ENCODE results near the gene VEGFA. TPM values are rescaled to one million over a fixed set of nuclear protein-coding genes. Genes with fewer than 3 reads are reported as not detected.

Gene VEGFA
- total RNA-seq, 1 donor from 2014 or later, result 194 TPM

GRCh38 chr6:43739642-43740091 is 30.3 kb upstream of the VEGFA start:
- H3K9me3 ChIP-seq, result no peaks in the 10 kb centered on the region
- no peak overlapping the region for H3K4me3 ChIP-seq
- no peak for DNase-seq (ENCODE audit: extremely low spot score in 2 of 2)
- H3K4me1 ChIP-seq, result no peaks in the 10 kb centered on the region
- no peak for TF ChIP-seq CTCF (IDR thresholded peaks at IDR 0.05)
- no peak for TF ChIP-seq POLR2A (IDR thresholded peaks at IDR 0.05)
- no peak for TF ChIP-seq POLR2AphosphoS5 (IDR thresholded peaks at IDR 0.05; ENCODE audit: insufficient read depth in 1 of 2, low read depth in 1 of 2)
- no peaks in the 10 kb centered on the region for H3K27me3 ChIP-seq
- H3K27ac ChIP-seq, result no peak overlapping the region
- H3K36me3 ChIP-seq, result no peaks in the 10 kb centered on the region
- intact Hi-C loops (cut with DNase I), result no loop called here

GRCh38 chr6:43740321-43740960 is 29.6 kb upstream of the VEGFA start:
- H3K4me3 ChIP-seq, result no peak overlapping the region
- no peak overlapping the region for H3K27ac ChIP-seq
- H3K4me1 ChIP-seq, result no peaks in the 10 kb centered on the region
- no peak for DNase-seq (ENCODE audit: extremely low spot score in 2 of 2)
- intact Hi-C loops (cut with DNase I), result no loop called here
- H3K27me3 ChIP-seq, result no peaks in the 10 kb centered on the region
- TF ChIP-seq POLR2A (IDR thresholded peaks at IDR 0.05) (no peak), CTCF (IDR thresholded peaks at IDR 0.05) (no peak), POLR2AphosphoS5 (IDR thresholded peaks at IDR 0.05; ENCODE audit: insufficient read depth in 1 of 2, low read depth in 1 of 2) (no peak)
- H3K9me3 ChIP-seq, result no peaks in the 10 kb centered on the region
- H3K36me3 ChIP-seq, result no peaks in the 10 kb centered on the region

- no peak for DNase-seq (ENCODE audit: extremely low spot score in 2 of 2)
- no peak for TF ChIP-seq POLR2AphosphoS5 (IDR thresholded peaks at IDR 0.05; ENCODE audit: insufficient read depth in 1 of 2, low read depth in 1 of 2)
- TF ChIP-seq CTCF (IDR thresholded peaks at IDR 0.05), result no peak
- no peak for TF ChIP-seq POLR2A (IDR thresholded peaks at IDR 0.05)
- intact Hi-C loops (cut with DNase I), result no loop called here
These were observed 28.8 kb upstream of the VEGFA start for GRCh38 chr6:43740961-43741764.

GRCh38 chr6:43741829-43742228 is 28.2 kb upstream of the VEGFA start:
- H3K36me3 ChIP-seq, result no peaks in the 10 kb centered on the region
- TF ChIP-seq POLR2A (IDR thresholded peaks at IDR 0.05), result no peak
- no peak for TF ChIP-seq POLR2AphosphoS5 (IDR thresholded peaks at IDR 0.05; ENCODE audit: insufficient read depth in 1 of 2, low read depth in 1 of 2)
- TF ChIP-seq CTCF (IDR thresholded peaks at IDR 0.05), result no peak
- intact Hi-C loops (cut with DNase I), result no loop called here

More at GRCh38 chr6:43740961-43741764, 28.8 kb upstream of the VEGFA start:
- H3K27ac ChIP-seq, result no peak overlapping the region
- H3K36me3 ChIP-seq, result no peaks in the 10 kb centered on the region
- no peaks in the 10 kb centered on the region for H3K27me3 ChIP-seq
- no peaks in the 10 kb centered on the region for H3K4me1 ChIP-seq
- no peaks in the 10 kb centered on the region for H3K9me3 ChIP-seq
- H3K4me3 ChIP-seq, result no peak overlapping the region

GRCh38 chr6:43742285-43742684 is 27.7 kb upstream of the VEGFA start:
- no peak for TF ChIP-seq CTCF (IDR thresholded peaks at IDR 0.05)
- no peak for TF ChIP-seq POLR2A (IDR thresholded peaks at IDR 0.05)
- no peak for TF ChIP-seq POLR2AphosphoS5 (IDR thresholded peaks at IDR 0.05; ENCODE audit: insufficient read depth in 1 of 2, low read depth in 1 of 2)

More at GRCh38 chr6:43741829-43742228, 28.2 kb upstream of the VEGFA start:
- H3K9me3 ChIP-seq, result no peaks in the 10 kb centered on the region
- no peaks in the 10 kb centered on the region for H3K4me1 ChIP-seq
- no peak overlapping the region for H3K27ac ChIP-seq
- no peaks in the 10 kb centered on the region for H3K27me3 ChIP-seq
- H3K4me3 ChIP-seq, result no peak overlapping the region
- no peak for DNase-seq (ENCODE audit: extremely low spot score in 2 of 2)

More at GRCh38 chr6:43742285-43742684, 27.7 kb upstream of the VEGFA start:
- H3K9me3 ChIP-seq, result no peaks in the 10 kb centered on the region
- no peak overlapping the region for H3K27ac ChIP-seq
- no peaks in the 10 kb centered on the region for H3K36me3 ChIP-seq
- no peak overlapping the region for H3K4me3 ChIP-seq
- no peak for DNase-seq (ENCODE audit: extremely low spot score in 2 of 2)
- intact Hi-C loops (cut with DNase I), result no loop called here
- no peaks in the 10 kb centered on the region for H3K4me1 ChIP-seq
- no peaks in the 10 kb centered on the region for H3K27me3 ChIP-seq

Data from vagina (tissue), 2 donors.